ENCODE measurements around the gene OXER1. TPM values are rescaled to one million over a fixed set of nuclear protein-coding genes. Genes with fewer than 3 reads are reported as not detected.
A peak's percentile ranks its signal among the peaks of the same experiment; 100 is the strongest.

OXER1 gene
- total RNA-seq, 1 experiment from 2014 or later, result 0.90 TPM

GRCh38 chr2:42771546-42772153, 7.7 kb upstream of the OXER1 start:
- ChIA-PET CTCF (no interaction called here), POLR2A (ENCODE audit: low non-redundant PET) (no interaction called here)
- H3K4me1 ChIP-seq (ENCODE audit: insufficient read depth, low read length, poor library complexity, severe bottlenecking), result no peaks in the 10 kb centered on the region
- intact Hi-C loops (cut with micrococcal nuclease; ENCODE audit: unreplicated experiment), result no loop called here
- H3K27ac ChIP-seq (ENCODE audit: low read depth, low read length, poor library complexity, severe bottlenecking), result no peak overlapping the region
- no peaks in the 10 kb centered on the region for H3K36me3 ChIP-seq (ENCODE audit: insufficient read depth, low read length, poor library complexity, severe bottlenecking)
- no peaks in the 10 kb centered on the region for H3K27me3 ChIP-seq (replicated peaks; ENCODE audit: insufficient read depth, low read depth, low read length, poor library complexity)
- H3K9me3 ChIP-seq (ENCODE audit: low read depth, low read length, poor library complexity, severe bottlenecking), result no peaks in the 10 kb centered on the region
- TF ChIP-seq EZH2 (IDR thresholded peaks at IDR 0.05; ENCODE audit: borderline replicate concordance, low read depth, low read length, poor library complexity, severe bottlenecking) (no peak), CTCF (conservative IDR thresholded peaks at IDR 0.05; ENCODE audit: low read depth, low read length) (no peak)
- DNase-seq (ENCODE audit: low spot score), result no peak
- no TSS peak for BruUV-seq (replicated peaks)
- no peak overlapping the region for H3K4me3 ChIP-seq (ENCODE audit: low read depth, low read length, poor library complexity, severe bottlenecking)

- peak; percentile 41 for DNase-seq (ENCODE audit: low spot score)
- intact Hi-C loops (cut with micrococcal nuclease; ENCODE audit: unreplicated experiment), result no loop called here
Observed at GRCh38 chr2:42770288-42771131, 6.6 kb upstream of the OXER1 start.

More at GRCh38 chr2:42770288-42771131, 6.6 kb upstream of the OXER1 start:
- Histone ChIP-seq H3K4me3 (ENCODE audit: low read depth, low read length, poor library complexity, severe bottlenecking) (no peak overlapping the region), H3K36me3 (ENCODE audit: insufficient read depth, low read length, poor library complexity, severe bottlenecking) (no peaks in the 10 kb centered on the region), H3K27me3 (replicated peaks; ENCODE audit: insufficient read depth, low read depth, low read length, poor library complexity) (no peaks in the 10 kb centered on the region), H3K27ac (ENCODE audit: low read depth, low read length, poor library complexity, severe bottlenecking) (no peak overlapping the region), H3K4me1 (ENCODE audit: insufficient read depth, low read length, poor library complexity, severe bottlenecking) (no peaks in the 10 kb centered on the region), H3K9me3 (ENCODE audit: low read depth, low read length, poor library complexity, severe bottlenecking) (no peaks in the 10 kb centered on the region)
- POLR2A ChIA-PET (ENCODE audit: low non-redundant PET), result no interaction called here
- TF ChIP-seq CTCF (conservative IDR thresholded peaks at IDR 0.05; ENCODE audit: low read depth, low read length) (peak; percentile 29; the same call in 1 of the 2 replicates), EZH2 (IDR thresholded peaks at IDR 0.05; ENCODE audit: borderline replicate concordance, low read depth, low read length, poor library complexity, severe bottlenecking) (no peak)
- CTCF ChIA-PET, result interaction anchor here (0.7 kb wide), 1 partner anchor 46 kb away, joined by 6 read pairs; no protein-coding TSS in a partner anchor
- no TSS peak for BruUV-seq (replicated peaks)

Data from A673 (cell line).